ENCODE results near the gene RTBDN. TPM values are rescaled to one million over a fixed set of nuclear protein-coding genes. Genes with fewer than 3 reads are reported as not detected.

Gene RTBDN
- total RNA-seq, 1 experiment from 2014 or later: 5.6 TPM

GRCh38 chr19:12790628-12791344 is 43.6 kb downstream of the RTBDN start:
- H3K18ac ChIP-seq (ENCODE audit: insufficient read length, low read depth, low read length): peak overlapping the region; percentile 31
- Mint-ChIP-seq H3K4me3 (peak overlapping the region; percentile 76 to 85), H3K36me3 (ENCODE audit: insufficient read depth in 1 of 3, low read depth in 3 of 3) (no peaks in the 10 kb centered on the region), H3K4me1 (peaks cover 34% of the 10 kb centered on the region in 2 experiments), H3K27ac (peak overlapping the region in 2 of 3 experiments; percentile 46 to 73; a peak in 4 of 7 replicates), H3K9me3 (no peaks in the 10 kb centered on the region), H3K27me3 (ENCODE audit: low read depth) (peaks cover 8% of the 10 kb centered on the region)
- no peaks in the 10 kb centered on the region for H3K79me2 ChIP-seq (ENCODE audit: insufficient read depth, low read length)
- no peak overlapping the region for H3K56ac ChIP-seq (ENCODE audit: insufficient read length, low read depth, low read length)
- no peak overlapping the region for H4K5ac ChIP-seq (ENCODE audit: insufficient read length, low read depth, low read length)
- no peaks in the 10 kb centered on the region for H3K9me3 ChIP-seq (ENCODE audit: control insufficient read depth, low read depth, low read length)
- peaks cover 37% of the 10 kb centered on the region for H3K23me2 ChIP-seq (ENCODE audit: insufficient read length, low read depth, low read length, poor library complexity, severe bottlenecking)
- no peak overlapping the region for H2BK20ac ChIP-seq (ENCODE audit: low read depth, low read length, poor library complexity, severe bottlenecking)
- no peak overlapping the region for H2BK12ac ChIP-seq (ENCODE audit: insufficient read length, low read depth, low read length)
- H3K27me3 ChIP-seq (ENCODE audit: insufficient read depth, low read length): no peaks in the 10 kb centered on the region; the same call in 1 of the 2 replicates
- no peak overlapping the region for H3K14ac ChIP-seq (ENCODE audit: insufficient read depth, low read length)
- H4K91ac ChIP-seq (ENCODE audit: insufficient read length, low read depth, low read length): no peak overlapping the region
- TF ChIP-seq CTCF (conservative IDR thresholded peaks at IDR 0.05): no peak
- H3K4ac ChIP-seq (ENCODE audit: low read depth, low read length): no peak overlapping the region
- no peak overlapping the region for H2AK5ac ChIP-seq (ENCODE audit: insufficient read length, low read length)
- H3K4me1 ChIP-seq (ENCODE audit: insufficient read depth, low read length): peaks cover 2% of the 10 kb centered on the region; the same call in 1 of the 2 replicates
- no peak overlapping the region for H3K9ac ChIP-seq (ENCODE audit: extremely low read depth, insufficient read length, low read length)
- H2BK15ac ChIP-seq (ENCODE audit: low read depth, low read length): no peak overlapping the region
- no peak overlapping the region for H2AFZ ChIP-seq (ENCODE audit: low read length)
- H4K8ac ChIP-seq (replicated peaks; ENCODE audit: insufficient read length, low read depth, low read length): no peak overlapping the region
- no peak overlapping the region for H3K27ac ChIP-seq (ENCODE audit: insufficient read length, low read depth, low read length)
- no peaks in the 10 kb centered on the region for H3K79me1 ChIP-seq (ENCODE audit: insufficient read depth, low read depth, low read length, poor library complexity, severe bottlenecking)
- no peak for DNase-seq
- no CpG with 5 or more reads among the region's 22 CpGs for whole genome bisulfite sequencing (ENCODE audit: extremely low coverage, insufficient read length, low lambda C conversion rate)
- H4K20me1 ChIP-seq (ENCODE audit: control insufficient read depth, insufficient read depth, insufficient read length): no peaks in the 10 kb centered on the region
- no peak overlapping the region for H3T11ph ChIP-seq (ENCODE audit: low read length)
- H3K23ac ChIP-seq (ENCODE audit: insufficient read length, low read depth, low read length): no peak overlapping the region
- H2BK5ac ChIP-seq (ENCODE audit: insufficient read length, low read length): no peak overlapping the region
- H2BK120ac ChIP-seq (ENCODE audit: low read depth, low read length, poor library complexity, severe bottlenecking): no peak overlapping the region
- H3K4me2 ChIP-seq (ENCODE audit: insufficient read depth, insufficient read length, low read length): peak overlapping the region; percentile 48

Data from H9 (cell line).